IPS DF 6.9 (cell line): ENCODE measurements around the gene ACP3.
"Not testable (repeated sequence)": the region's sequence is repeated elsewhere in the genome, so short reads cannot be mapped to it uniquely, and the experiment has no call there.

Source experiments
- DNase-seq: peaks from one replicate; pipeline ENCODE4 v3.0.0-alpha.2; 2013; ENCODE audit warnings: low read depth, low spot score
- H3K27ac ChIP-seq: one replicate; pipeline ENCODE4 v1.5.1; 2013; ENCODE audit warnings: low read length, control low read depth
- H3K27me3 ChIP-seq: 2 replicates; pipeline ENCODE4 v1.6.1; 2013; ENCODE audit warnings: mild to moderate bottlenecking, low read length; ENCODE audit not compliant: control insufficient read depth, insufficient read depth
- H3K36me3 ChIP-seq: 2 replicates; pipeline ENCODE4 v1.6.1; 2013; ENCODE audit warnings: low read length; ENCODE audit not compliant: control insufficient read depth, insufficient read depth
- H3K4me1 ChIP-seq: 2 replicates; pipeline ENCODE4 v1.6.1; 2013; ENCODE audit warnings: low read length; ENCODE audit not compliant: control insufficient read depth, insufficient read depth
- H3K4me3 ChIP-seq: 2 replicates; pipeline ENCODE4 v1.5.1; 2013; ENCODE audit warnings: mild to moderate bottlenecking, low read length
- H3K9me3 ChIP-seq: 2 replicates; pipeline ENCODE4 v1.6.1; 2013; ENCODE audit warnings: low read length, inconsistent platforms; ENCODE audit not compliant: control insufficient read depth, insufficient read depth
- WGBS: extraction: QIAGEN DNeasy Blood & Tissue Kit; methylation state at CpG from one replicate; pipeline ENCODE4 v1.1.7; 2013; ENCODE audit warnings: mixed read lengths, missing lambda C conversion rate; ENCODE audit not compliant: insufficient read length, insufficient coverage; 5-methylcytosine and 5-hydroxymethylcytosine counted together

ACP3 gene

GRCh38 chr3:132382267-132382666 is 65.1 kb downstream of the ACP3 start:
- H3K27me3 ChIP-seq, result no peaks in the 10 kb centered on the region; the same call in 1 of the 2 replicates
- H3K9me3 ChIP-seq, result no peaks in the 10 kb centered on the region
- no peak overlapping the region for H3K4me3 ChIP-seq
- peak; percentile 76 for DNase-seq
- peaks cover 17% of the 10 kb centered on the region for H3K4me1 ChIP-seq
- no peaks in the 10 kb centered on the region; the same call in 1 of the 2 replicates for H3K36me3 ChIP-seq
- WGBS, result no CpG with 5 or more reads among the region's 4 CpGs
- H3K27ac ChIP-seq, result no peak overlapping the region

DNA sequence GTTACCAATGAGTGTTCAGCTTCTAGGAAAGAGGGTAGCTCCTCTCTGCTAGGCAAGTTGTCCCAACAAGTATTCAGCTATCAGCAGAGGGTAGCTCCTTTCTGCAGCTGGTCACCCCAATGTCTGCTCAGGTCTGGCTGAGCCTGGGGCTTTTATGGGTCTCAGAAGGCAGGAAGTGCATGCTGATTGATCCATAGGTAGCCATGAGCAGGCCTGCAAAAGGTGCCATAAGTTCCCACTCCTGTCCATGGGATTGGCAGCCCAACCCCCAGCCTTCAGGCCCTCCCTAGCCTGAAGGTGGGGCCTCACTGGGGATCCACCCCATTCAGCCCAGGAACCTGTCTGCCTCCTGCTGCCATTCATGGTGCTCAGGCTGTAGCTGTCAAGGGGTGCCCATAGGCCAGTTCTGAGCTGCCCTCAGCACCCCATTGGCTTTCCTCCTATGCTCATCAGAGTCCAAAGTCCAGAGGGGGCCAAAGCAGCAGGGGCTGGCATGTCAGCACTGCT is 65.5 kb downstream of the ACP3 start:
- no peaks in the 10 kb centered on the region; the same call in 1 of the 2 replicates for H3K27me3 ChIP-seq
- H3K27ac ChIP-seq, result peak overlapping the region; percentile 9
- H3K4me3 ChIP-seq, result no peak overlapping the region
- H3K4me1 ChIP-seq, result peaks cover 17% of the 10 kb centered on the region
- H3K9me3 ChIP-seq, result no peaks in the 10 kb centered on the region
- H3K36me3 ChIP-seq, result no peaks in the 10 kb centered on the region; the same call in 1 of the 2 replicates
- DNase-seq, result no peak

- Histone ChIP-seq H3K4me1 (peaks cover 13% of the 10 kb centered on the region), H3K27me3 (no peaks in the 10 kb centered on the region), H3K9me3 (no peaks in the 10 kb centered on the region), H3K4me3 (no peak overlapping the region), H3K36me3 (no peaks in the 10 kb centered on the region; the same call in 1 of the 2 replicates), H3K27ac (no peak overlapping the region)
- WGBS, result no CpG with 5 or more reads among the region's 8 CpGs
- no peak for DNase-seq
Observed at GRCh38 chr3:132386259-132386658, 69.1 kb downstream of the ACP3 start.

GRCh38 chr3:132392675-132393074 is 75.5 kb downstream of the ACP3 start:
- no CpG with 5 or more reads among the region's 1 CpG for WGBS
- H3K36me3 ChIP-seq, H3K4me3 ChIP-seq, H3K27ac ChIP-seq, DNase-seq, H3K27me3 ChIP-seq, H3K4me1 ChIP-seq, H3K9me3 ChIP-seq: not testable (repeated sequence)

GRCh38 chr3:132394320-132394719 is 77.1 kb downstream of the ACP3 start:
- Histone ChIP-seq H3K9me3 (no peaks in the 10 kb centered on the region), H3K27ac (no peak overlapping the region), H3K27me3 (no peaks in the 10 kb centered on the region), H3K36me3 (no peaks in the 10 kb centered on the region), H3K4me3 (no peak overlapping the region), H3K4me1 (no peaks in the 10 kb centered on the region)
- no peak for DNase-seq
- no CpG with 5 or more reads among the region's 2 CpGs for WGBS

DNA sequence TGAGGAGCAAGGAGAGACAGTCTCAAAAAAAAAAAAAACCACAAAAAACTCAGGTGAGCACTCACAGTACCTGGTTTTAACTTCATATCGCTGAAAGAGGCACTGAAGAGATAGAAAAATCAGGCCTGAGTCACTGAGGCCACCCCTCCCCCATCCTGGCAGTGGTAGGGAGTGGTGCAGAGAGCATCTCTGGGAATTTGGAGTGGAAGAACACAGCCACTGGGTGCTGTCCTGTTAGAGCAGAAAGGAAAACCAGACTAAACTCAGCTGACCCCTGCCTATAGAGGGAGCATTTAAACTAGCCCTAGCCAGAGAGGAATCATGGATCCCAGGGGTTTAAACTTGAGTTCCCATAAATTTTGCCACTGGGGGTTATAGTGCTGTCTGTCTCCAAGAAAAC is 77.9 kb downstream of the ACP3 start:
- WGBS, result no CpG with 5 or more reads among the region's 1 CpG

GRCh38 chr3:132396255-132396654 is 79.0 kb downstream of the ACP3 start:
- DNase-seq, result no peak
- no CpG with 5 or more reads among the region's 24 CpGs for WGBS

More for the DNA sequence above, 77.9 kb downstream of the ACP3 start:
- Histone ChIP-seq H3K4me1 (no peaks in the 10 kb centered on the region), H3K4me3 (no peak overlapping the region), H3K27me3 (no peaks in the 10 kb centered on the region), H3K9me3 (no peaks in the 10 kb centered on the region), H3K36me3 (no peaks in the 10 kb centered on the region), H3K27ac (no peak overlapping the region)
- DNase-seq, result no peak

GRCh38 chr3:132396776-132397175 is 79.6 kb downstream of the ACP3 start:
- H3K4me3 ChIP-seq, H3K27ac ChIP-seq, H3K4me1 ChIP-seq, H3K27me3 ChIP-seq, H3K36me3 ChIP-seq, H3K9me3 ChIP-seq, DNase-seq: not testable (repeated sequence)
- no CpG with 5 or more reads among the region's 8 CpGs for WGBS

More at GRCh38 chr3:132396255-132396654, 79.0 kb downstream of the ACP3 start:
- Histone ChIP-seq H3K36me3 (no peaks in the 10 kb centered on the region), H3K4me3 (no peak overlapping the region), H3K4me1 (no peaks in the 10 kb centered on the region), H3K27ac (no peak overlapping the region), H3K27me3 (no peaks in the 10 kb centered on the region), H3K9me3 (no peaks in the 10 kb centered on the region)

DNA sequence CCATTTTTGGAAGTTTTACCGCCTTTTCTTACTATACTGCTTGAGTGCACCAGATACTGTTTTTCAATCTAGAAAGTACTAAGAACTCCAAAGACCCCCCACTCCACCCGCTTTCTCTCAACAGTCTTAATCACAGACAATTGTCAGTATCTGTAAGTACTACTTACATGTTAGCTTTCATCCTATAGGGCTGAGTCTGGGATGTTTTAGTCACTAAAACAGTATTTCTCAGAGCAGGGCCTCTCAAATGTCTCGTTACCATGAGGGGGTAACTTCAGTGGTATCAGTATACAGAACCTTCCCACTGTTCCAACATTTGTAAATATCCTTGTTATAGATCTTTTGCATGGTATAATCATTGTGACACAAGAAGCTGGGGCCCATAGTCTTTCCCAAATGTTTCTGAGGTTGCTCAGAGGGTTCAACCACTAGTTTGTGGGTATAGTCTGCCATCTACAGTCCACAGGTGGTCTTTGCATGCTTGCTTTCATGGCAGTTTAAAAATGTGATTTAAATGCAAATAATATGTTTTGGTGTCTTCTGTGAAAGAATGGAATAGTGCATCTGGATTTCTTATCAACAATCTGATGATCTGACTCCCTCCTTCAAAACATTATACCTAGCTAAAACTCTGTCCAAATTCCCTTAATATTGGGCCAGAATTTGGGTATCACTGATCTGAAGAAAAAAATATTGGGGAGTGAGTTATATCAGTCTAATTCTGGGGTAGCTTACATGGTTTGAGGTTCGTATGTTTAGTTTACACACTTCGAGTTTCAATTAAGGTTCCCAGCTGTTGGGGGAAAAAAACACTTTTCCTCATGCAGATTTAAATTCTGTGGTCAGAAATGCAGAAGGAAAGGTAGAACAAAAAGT is 82.1 kb downstream of the ACP3 start:
- no peaks in the 10 kb centered on the region for H3K4me1 ChIP-seq
- H3K27me3 ChIP-seq, result no peaks in the 10 kb centered on the region
- H3K27ac ChIP-seq, result no peak overlapping the region
- no peaks in the 10 kb centered on the region for H3K36me3 ChIP-seq
- H3K4me3 ChIP-seq, result no peak overlapping the region
- H3K9me3 ChIP-seq, result no peaks in the 10 kb centered on the region
- no CpG with 5 or more reads among the region's 5 CpGs for WGBS
- DNase-seq, result peak; percentile 58

DNA sequence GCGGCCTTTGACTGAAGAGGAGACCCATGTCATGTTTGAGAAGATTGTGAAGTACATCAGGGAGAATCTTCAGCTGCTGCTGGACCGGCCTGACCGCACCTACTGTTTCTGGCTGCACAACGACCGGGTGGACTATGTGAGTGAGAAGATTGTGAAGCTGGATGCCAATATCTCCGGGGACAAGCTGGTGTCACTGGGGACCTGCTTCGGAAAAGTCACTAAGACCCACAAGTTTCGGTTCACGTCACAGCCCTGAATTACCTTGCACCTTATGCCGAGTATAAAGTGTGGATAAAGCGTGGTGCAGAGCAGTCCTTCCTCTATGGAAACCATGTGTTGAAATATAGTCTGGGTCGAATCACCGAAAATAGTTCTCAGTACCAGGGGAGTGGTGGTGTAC is 84.0 kb downstream of the ACP3 start:
- no peaks in the 10 kb centered on the region for H3K4me1 ChIP-seq
- H3K9me3 ChIP-seq, result no peaks in the 10 kb centered on the region
- no peak overlapping the region for H3K4me3 ChIP-seq
- no peaks in the 10 kb centered on the region for H3K27me3 ChIP-seq
- H3K36me3 ChIP-seq, result no peaks in the 10 kb centered on the region
- DNase-seq, result no peak
- H3K27ac ChIP-seq, result no peak overlapping the region
- no CpG with 5 or more reads among the region's 13 CpGs for WGBS

- no peak overlapping the region for H3K27ac ChIP-seq
- no CpG with 5 or more reads among the region's 3 CpGs for WGBS
- no peaks in the 10 kb centered on the region for H3K36me3 ChIP-seq
- no peak for DNase-seq
- H3K9me3 ChIP-seq, result no peaks in the 10 kb centered on the region
- no peaks in the 10 kb centered on the region for H3K4me1 ChIP-seq
- no peaks in the 10 kb centered on the region for H3K27me3 ChIP-seq
- H3K4me3 ChIP-seq, result no peak overlapping the region
Observed at GRCh38 chr3:132404276-132404675, 87.1 kb downstream of the ACP3 start.
